Measurements from ENCODE around the gene DSTN. TPM values are rescaled to one million over a fixed set of nuclear protein-coding genes. Genes with fewer than 3 reads are reported as not detected.

The DSTN gene
- total and polyA plus RNA-seq, 2 of the 4 experiments (the other 2 are of a cell fraction), result 221 to 269 TPM

- Histone ChIP-seq H3K4me2 (ENCODE audit: low read depth, low read length) (no peak overlapping the region), H4K20me1 (ENCODE audit: insufficient read depth, low read length) (peaks cover 7% of the 10 kb centered on the region; the same call in 1 of the 2 replicates), H3K27me3 (ENCODE audit: control insufficient read depth, insufficient read depth, low read length) (peaks cover 4% of the 10 kb centered on the region), H3K23ac (ENCODE audit: low read depth, low read length) (no peak overlapping the region), H3K9me1 (ENCODE audit: insufficient read depth, low read length) (peaks cover 5% of the 10 kb centered on the region; the same call in 1 of the 2 replicates), H4K5ac (ENCODE audit: low read depth, low read length) (no peak overlapping the region), H4K91ac (ENCODE audit: insufficient read depth, low read depth, low read length) (no peak overlapping the region), H2BK120ac (ENCODE audit: low read depth, low read length) (no peak overlapping the region), H3K14ac (replicated peaks; ENCODE audit: low read depth, low read length) (no peak overlapping the region), H3K4me1 (ENCODE audit: control insufficient read depth, insufficient read depth, low read length) (peaks cover 4% of the 10 kb centered on the region), H3K4ac (ENCODE audit: low read depth, low read length) (no peak overlapping the region), H3K9me3 (ENCODE audit: control insufficient read depth, insufficient read depth, low read length) (no peaks in the 10 kb centered on the region), H2BK20ac (ENCODE audit: low read depth, low read length) (no peak overlapping the region), H3K9ac (ENCODE audit: low read depth, low read length) (no peak overlapping the region), H3K18ac (ENCODE audit: low read depth, low read length) (no peak overlapping the region), H3K36me3 (ENCODE audit: control insufficient read depth, insufficient read depth, low read length) (no peaks in the 10 kb centered on the region), H2AFZ (replicated peaks; ENCODE audit: low read length, poor library complexity) (no peak overlapping the region), H2AK9ac (replicated peaks; ENCODE audit: low read depth, low read length, poor library complexity) (no peak overlapping the region), H3K4me3 (ENCODE audit: insufficient read depth, low read depth, low read length) (no peak overlapping the region), H2BK15ac (ENCODE audit: low read depth, low read length) (no peak overlapping the region), H4K8ac (ENCODE audit: low read depth in 2 of 2, low read length in 2 of 2) (no peak overlapping the region), H3K56ac (ENCODE audit: extremely low read depth, insufficient read depth, low read length) (no peak overlapping the region), H3K79me1 (ENCODE audit: low read depth in 1 of 2, low read length in 2 of 2) (peaks cover 0 to 13% of the 10 kb centered on the region in 2 experiments; a peak in 2 of 4 replicates), H2AK5ac (ENCODE audit: low read depth, low read length) (no peak overlapping the region), H2BK5ac (ENCODE audit: low read depth, low read length, poor library complexity, severe bottlenecking) (no peak overlapping the region), H3K27ac (ENCODE audit: insufficient read depth, low read length) (no peak overlapping the region)
- ChIA-PET CTCF (interaction anchor here (1.1 kb wide), 1 partner anchor 32 kb away, joined by 5 read pairs; no protein-coding TSS in a partner anchor), POLR2A (ENCODE audit: unreplicated experiment) (no interaction called here)
- in situ Hi-C loops (cut with MboI; ENCODE audit: low sequenced_read_pairs) (loop anchor here (5.0 kb wide), 2 partner anchors 34 to 74 kb away; partner anchors contain the start of gene DSTN), dilution Hi-C loops (cut with HindIII; ENCODE audit: low sequenced_read_pairs, unreplicated experiment) (no loop called here), intact Hi-C loops (cut with micrococcal nuclease) (loop anchor here (5.0 to 10.0 kb wide), 2 partner anchors 396 to 459 kb away; no protein-coding TSS in a partner anchor)
- no peak for DNase-seq
- 90% methylated on average over 5 of the region's 7 CpGs; no CpG with 5 or more reads in 1 of the 2 experiments for WGBS, 2 experiments (ENCODE audit: extremely low coverage in 2 of 2, insufficient read length in 1 of 2)
- no peak for ATAC-seq (ENCODE audit: low read depth)
- BruUV-seq (replicated peaks), result no TSS peak
- TF ChIP-seq RCOR1 (IDR thresholded peaks at IDR 0.05; ENCODE audit: insufficient replicate concordance, low read length), result no peak
- no peak for TF ChIP-seq MXI1 (IDR thresholded peaks at IDR 0.05; ENCODE audit: borderline replicate concordance, low read depth, low read length)
- no peak for TF ChIP-seq CHD1 (IDR thresholded peaks at IDR 0.05; ENCODE audit: low read depth, low read length)
- no peak for TF ChIP-seq CTCF (conservative IDR thresholded peaks at IDR 0.05; ENCODE audit: low read depth, low read length)
- TF ChIP-seq MAFK (IDR thresholded peaks at IDR 0.05; ENCODE audit: low read depth, low read length), result no peak
- TF ChIP-seq, protein P1, sequence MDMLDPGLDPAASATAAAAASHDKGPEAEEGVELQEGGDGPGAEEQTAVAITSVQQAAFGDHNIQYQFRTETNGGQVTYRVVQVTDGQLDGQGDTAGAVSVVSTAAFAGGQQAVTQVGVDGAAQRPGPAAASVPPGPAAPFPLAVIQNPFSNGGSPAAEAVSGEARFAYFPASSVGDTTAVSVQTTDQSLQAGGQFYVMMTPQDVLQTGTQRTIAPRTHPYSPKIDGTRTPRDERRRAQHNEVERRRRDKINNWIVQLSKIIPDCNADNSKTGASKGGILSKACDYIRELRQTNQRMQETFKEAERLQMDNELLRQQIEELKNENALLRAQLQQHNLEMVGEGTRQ (IDR thresholded peaks at IDR 0.05; ENCODE audit: low read depth, low read length), result no peak
- TF ChIP-seq MAZ (IDR thresholded peaks at IDR 0.05; ENCODE audit: borderline replicate concordance, low read depth, low read length), result no peak
- no peak for TF ChIP-seq BHLHE40 (IDR thresholded peaks at IDR 0.05; ENCODE audit: low read depth, low read length)
- no peak for TF ChIP-seq ELK1 (IDR thresholded peaks at IDR 0.05; ENCODE audit: borderline replicate concordance, low read depth, low read length)
- no peak for TF ChIP-seq CEBPB (IDR thresholded peaks at IDR 0.05; ENCODE audit: low read depth, low read length)
- TF ChIP-seq RFX5 (IDR thresholded peaks at IDR 0.05; ENCODE audit: low read depth, low read length), result no peak
- no peak for TF ChIP-seq SMC3 (IDR thresholded peaks at IDR 0.05; ENCODE audit: low read depth, low read length)
- no peak for TF ChIP-seq FOS (IDR thresholded peaks at IDR 0.05; ENCODE audit: low read depth, low read length)
- no peak for TF ChIP-seq NFE2L2 (IDR thresholded peaks at IDR 0.05; ENCODE audit: low read depth, low read length)
- no peak for TF ChIP-seq POLR2A (IDR thresholded peaks at IDR 0.05; ENCODE audit: low read depth, low read length)
These were observed 31.2 kb upstream of the DSTN start for GRCh38 chr20:17538517-17539170.
